Ishikawa (cell line): Measurements from ENCODE around the gene ERAL1.
A peak's percentile ranks its signal among the peaks of the same experiment; 100 is the strongest.

Experiments used
- CEBPB ChIP-seq: IDR thresholded peaks from 2 replicates; pipeline ENCODE4 v1.6.1; 2012
- EP300 ChIP-seq: IDR thresholded peaks from 2 replicates; pipeline ENCODE4 v1.6.1; 2012; ENCODE audit warnings: borderline replicate concordance
- RAD21 ChIP-seq: IDR thresholded peaks from 2 replicates; pipeline ENCODE4 v1.6.1; 2012; ENCODE audit warnings: low read depth
- TAF1 ChIP-seq: IDR thresholded peaks from 2 replicates; pipeline ENCODE4 v1.6.1; 2012; ENCODE audit warnings: low read depth, mild to moderate bottlenecking
- TCF12 ChIP-seq: IDR thresholded peaks from 2 replicates; pipeline ENCODE4 v1.6.1; 2012; ENCODE audit warnings: low read depth
- YY1 ChIP-seq: IDR thresholded peaks from 2 replicates; pipeline ENCODE4 v1.6.1; 2012; ENCODE audit warnings: low read depth
- TF ChIP-seq, protein P1 (sequence below): IDR thresholded peaks from 2 replicates; pipeline ENCODE4 v1.6.1; 2012
- TF ChIP-seq, protein P2 (sequence below): IDR thresholded peaks from 2 replicates; pipeline ENCODE4 v1.6.1; 2012
- TF ChIP-seq, protein P3 (sequence below): IDR thresholded peaks from 2 replicates; pipeline ENCODE4 v1.6.1; 2012; ENCODE audit warnings: low read depth, mild to moderate bottlenecking

GRCh38 chr17:28878981-28879380 lies 24.2 kb downstream of the ERAL1 start:
- TF ChIP-seq YY1 (no peak), EP300 (no peak), TAF1 (no peak), RAD21 (peak; percentile 92), TCF12 (no peak), CEBPB (no peak)
- TF ChIP-seq, protein P1, sequence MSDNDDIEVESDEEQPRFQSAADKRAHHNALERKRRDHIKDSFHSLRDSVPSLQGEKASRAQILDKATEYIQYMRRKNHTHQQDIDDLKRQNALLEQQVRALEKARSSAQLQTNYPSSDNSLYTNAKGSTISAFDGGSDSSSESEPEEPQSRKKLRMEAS = no peak
- TF ChIP-seq, protein P2, sequence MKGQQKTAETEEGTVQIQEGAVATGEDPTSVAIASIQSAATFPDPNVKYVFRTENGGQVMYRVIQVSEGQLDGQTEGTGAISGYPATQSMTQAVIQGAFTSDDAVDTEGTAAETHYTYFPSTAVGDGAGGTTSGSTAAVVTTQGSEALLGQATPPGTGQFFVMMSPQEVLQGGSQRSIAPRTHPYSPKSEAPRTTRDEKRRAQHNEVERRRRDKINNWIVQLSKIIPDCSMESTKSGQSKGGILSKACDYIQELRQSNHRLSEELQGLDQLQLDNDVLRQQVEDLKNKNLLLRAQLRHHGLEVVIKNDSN = no peak
- TF ChIP-seq, protein P3, sequence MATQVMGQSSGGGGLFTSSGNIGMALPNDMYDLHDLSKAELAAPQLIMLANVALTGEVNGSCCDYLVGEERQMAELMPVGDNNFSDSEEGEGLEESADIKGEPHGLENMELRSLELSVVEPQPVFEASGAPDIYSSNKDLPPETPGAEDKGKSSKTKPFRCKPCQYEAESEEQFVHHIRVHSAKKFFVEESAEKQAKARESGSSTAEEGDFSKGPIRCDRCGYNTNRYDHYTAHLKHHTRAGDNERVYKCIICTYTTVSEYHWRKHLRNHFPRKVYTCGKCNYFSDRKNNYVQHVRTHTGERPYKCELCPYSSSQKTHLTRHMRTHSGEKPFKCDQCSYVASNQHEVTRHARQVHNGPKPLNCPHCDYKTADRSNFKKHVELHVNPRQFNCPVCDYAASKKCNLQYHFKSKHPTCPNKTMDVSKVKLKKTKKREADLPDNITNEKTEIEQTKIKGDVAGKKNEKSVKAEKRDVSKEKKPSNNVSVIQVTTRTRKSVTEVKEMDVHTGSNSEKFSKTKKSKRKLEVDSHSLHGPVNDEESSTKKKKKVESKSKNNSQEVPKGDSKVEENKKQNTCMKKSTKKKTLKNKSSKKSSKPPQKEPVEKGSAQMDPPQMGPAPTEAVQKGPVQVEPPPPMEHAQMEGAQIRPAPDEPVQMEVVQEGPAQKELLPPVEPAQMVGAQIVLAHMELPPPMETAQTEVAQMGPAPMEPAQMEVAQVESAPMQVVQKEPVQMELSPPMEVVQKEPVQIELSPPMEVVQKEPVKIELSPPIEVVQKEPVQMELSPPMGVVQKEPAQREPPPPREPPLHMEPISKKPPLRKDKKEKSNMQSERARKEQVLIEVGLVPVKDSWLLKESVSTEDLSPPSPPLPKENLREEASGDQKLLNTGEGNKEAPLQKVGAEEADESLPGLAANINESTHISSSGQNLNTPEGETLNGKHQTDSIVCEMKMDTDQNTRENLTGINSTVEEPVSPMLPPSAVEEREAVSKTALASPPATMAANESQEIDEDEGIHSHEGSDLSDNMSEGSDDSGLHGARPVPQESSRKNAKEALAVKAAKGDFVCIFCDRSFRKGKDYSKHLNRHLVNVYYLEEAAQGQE = no peak
